GM21576 (cell line): ENCODE data around the gene RPL15.
"Not testable (repeated sequence)": the region's sequence is repeated elsewhere in the genome, so short reads cannot be mapped to it uniquely, and the experiment has no call there.

ENCODE experiments used
- ATAC-seq: cut with Tn5 transposase; IDR thresholded peaks from one replicate; pipeline ENCODE4 v1.9.1; 2021; ENCODE audit warnings: mild to moderate bottlenecking, moderate library complexity; ENCODE audit not compliant: unreplicated experiment

Gene RPL15

DNA sequence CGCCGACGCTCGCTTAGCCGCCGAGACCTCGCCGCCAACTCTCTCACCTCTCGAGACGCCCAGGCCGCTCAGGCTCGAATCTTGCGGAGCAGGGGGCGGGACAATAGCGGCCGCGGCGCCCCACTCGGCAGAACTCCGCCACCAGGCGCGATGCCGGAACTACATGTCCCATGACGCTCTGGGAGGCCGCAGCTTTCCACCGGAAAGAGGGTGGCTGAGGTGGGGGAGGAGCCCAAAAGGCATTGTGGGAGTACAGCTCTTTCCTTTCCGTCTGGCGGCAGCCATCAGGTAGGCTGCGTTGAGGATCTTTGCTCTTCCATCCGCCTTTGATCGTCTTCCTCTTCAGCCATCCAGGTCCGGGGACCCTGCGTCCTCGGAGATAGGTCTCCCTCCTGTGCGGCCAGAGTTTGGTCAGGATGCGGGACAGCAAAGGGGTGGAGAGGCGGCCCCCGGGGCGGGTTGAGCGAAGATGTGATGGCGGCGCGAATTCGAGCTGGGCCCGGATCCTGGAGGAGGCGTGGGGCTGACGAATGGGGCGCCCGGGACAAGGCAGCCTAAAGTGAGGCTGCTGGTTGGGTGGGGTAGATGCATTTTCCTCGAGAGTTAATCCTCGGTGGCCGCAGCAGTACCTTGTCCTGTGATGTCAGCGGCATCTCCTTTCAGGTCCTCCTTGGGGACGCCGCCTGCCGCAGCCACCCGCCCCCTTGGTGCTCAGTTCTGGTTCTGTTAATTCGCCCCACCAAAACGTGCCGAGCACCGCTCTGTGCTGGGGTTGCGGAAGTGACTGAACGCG is at the start of gene RPL15, which contains the start of gene NKIRAS1:
TSS of gene RPL15 (plus strand) at position 247 of the 793 bp plus-strand sequence. CDS start 728 bp downstream, outside the sequence.
TSS of gene NKIRAS1 (minus strand) at position 105 of the 793 bp plus-strand sequence. CDS start 6,086 bp downstream, outside the sequence.
- ATAC-seq = peak; percentile 91

DNA sequence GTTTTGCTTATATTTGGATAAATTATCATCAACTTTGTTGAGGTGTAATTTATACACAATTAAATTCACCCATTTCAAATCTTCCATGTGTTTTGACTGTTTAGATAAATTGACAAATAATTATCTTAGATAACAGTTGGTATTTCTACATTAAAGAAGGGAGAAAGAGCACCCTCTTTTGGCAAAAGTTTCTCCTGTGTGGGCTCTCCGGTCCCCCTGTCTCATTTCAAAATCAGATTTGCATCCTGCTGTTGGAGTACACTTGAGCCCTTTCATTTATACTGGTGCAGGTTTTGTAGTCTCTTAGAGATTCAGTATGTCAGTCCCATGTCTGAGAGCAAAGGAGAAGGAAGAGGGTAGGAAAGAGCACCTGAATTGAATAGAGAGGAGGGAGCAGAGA is 49.5 kb upstream of the RPL15 start:
- ATAC-seq = no peak

DNA sequence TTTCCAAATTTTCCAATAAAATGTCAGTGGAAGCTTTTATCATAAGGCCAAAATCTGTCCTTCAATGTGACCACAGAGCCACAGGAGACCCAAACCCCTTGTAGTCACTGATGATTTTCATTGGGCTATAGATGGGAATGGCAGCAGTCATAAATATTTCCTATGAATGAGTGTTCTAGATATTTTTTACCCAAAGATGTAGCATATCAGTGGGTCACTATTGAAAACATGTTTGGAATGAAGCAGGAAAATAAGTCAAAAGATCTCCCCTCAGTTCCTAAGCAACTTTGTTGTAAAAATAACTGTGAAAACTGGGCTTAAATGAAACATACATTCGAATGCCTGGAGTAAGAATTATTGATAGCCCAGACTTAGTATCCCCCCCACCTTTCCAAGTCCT is 49.1 kb upstream of the RPL15 start:
- ATAC-seq = no peak

DNA sequence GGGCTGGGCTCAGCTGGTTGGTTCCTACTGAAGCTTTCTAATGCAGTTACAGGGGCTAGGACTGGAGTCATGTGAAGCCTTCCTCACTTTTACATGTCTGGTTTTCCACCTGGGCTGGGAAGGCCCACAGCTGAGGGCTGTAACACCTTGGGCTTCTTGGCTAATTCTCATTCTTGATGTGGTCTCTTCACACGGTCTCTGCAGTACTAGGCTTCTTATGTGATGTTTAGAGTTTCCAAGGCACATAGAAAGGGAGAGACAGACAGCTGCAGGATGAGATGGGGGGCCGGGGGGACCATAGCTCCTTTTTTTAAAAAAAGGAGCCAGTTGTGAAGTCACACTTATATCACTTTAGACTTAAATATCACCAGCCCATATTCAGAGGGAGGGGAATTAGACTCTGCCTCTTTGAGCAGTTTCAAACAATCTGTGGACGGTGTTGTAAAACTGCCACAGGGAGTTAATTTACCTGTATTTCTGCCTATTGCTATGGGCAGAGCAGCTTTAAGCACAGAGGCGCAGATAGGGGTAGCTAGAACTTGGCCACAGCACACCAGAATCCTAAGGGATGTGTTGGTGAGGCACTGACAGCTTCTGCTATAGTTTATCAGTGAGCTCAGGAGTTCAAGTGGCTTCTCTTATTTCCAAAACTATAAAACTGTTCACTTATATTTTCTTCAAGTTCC is 46.8 kb upstream of the RPL15 start:
- ATAC-seq = no peak

DNA sequence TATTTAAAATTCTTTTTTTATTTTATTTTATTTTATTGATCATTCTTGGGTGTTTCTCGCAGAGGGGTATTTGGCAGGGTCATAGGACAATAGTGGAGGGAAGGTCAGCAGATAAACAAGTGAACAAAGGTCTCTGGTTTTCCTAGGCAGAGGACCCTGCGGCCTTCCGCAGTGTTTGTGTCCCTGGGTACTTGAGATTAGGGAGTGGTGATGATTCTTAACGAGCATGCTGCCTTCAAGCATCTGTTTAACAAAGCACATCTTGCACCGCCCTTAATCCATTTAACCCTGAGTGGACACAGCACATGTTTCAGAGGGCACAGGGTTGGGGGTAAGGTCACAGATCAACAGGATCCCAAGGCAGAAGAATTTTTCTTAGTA is 46.3 kb upstream of the RPL15 start:
- not testable (repeated sequence) for ATAC-seq

DNA sequence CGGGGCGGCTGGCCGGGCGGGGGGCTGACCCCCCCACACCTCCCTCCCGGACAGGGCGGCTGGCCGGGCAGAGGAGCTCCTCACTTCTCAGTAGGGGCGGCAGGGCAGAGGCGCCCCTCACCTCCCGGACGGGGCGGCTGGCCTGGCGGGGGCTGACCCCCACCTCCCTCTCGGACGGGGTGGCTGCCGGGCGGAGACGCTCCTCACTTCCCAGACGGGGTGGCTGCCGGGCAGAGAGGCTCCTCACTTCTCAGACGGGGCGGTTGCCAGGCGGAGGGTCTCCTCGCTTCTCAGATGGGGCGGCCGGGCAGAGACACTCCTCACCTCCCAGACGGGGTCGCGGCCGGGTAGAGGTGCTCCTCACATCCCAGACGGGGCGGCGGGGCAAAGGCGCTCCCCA is 45.6 kb upstream of the RPL15 start:
- not testable (repeated sequence) for ATAC-seq

DNA sequence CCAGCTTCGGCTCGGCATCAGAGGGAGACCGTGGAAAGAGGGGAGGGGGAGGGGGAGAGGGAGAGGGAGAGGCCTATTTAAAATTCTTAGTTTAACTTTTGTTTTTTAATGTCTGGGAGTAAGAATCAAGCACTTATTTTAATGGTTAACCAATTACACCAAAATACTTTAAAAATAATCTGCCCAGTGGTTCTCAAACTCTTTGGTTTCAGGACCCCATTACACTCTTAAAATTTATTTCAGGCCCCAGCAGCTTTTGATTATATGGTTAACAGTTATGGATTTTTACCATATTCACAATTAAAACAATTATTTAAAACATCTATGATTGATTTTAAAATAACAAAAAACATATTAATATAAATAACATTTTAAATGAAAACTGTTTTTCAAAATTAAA is 44.6 kb upstream of the RPL15 start:
- ATAC-seq = no peak

DNA sequence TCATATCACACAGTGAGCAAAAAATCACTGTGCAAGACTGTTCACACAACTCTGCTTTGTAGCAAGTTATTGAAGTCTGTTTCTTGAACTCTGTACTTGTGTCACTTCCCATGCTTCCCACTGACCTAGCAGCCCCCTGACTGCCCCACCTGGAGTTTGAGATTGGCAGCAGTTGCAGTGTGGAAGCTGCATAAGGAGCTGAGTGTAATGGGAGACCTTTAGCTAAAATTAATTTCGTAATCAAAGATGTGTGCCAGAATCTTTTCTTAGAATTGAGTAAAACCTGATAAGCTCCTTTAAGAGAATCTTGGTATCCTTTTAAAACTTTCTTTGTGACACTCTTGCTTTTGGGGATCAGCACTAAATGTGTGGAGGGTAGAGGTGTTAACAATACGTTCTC is 43.0 kb upstream of the RPL15 start:
- no peak for ATAC-seq

DNA sequence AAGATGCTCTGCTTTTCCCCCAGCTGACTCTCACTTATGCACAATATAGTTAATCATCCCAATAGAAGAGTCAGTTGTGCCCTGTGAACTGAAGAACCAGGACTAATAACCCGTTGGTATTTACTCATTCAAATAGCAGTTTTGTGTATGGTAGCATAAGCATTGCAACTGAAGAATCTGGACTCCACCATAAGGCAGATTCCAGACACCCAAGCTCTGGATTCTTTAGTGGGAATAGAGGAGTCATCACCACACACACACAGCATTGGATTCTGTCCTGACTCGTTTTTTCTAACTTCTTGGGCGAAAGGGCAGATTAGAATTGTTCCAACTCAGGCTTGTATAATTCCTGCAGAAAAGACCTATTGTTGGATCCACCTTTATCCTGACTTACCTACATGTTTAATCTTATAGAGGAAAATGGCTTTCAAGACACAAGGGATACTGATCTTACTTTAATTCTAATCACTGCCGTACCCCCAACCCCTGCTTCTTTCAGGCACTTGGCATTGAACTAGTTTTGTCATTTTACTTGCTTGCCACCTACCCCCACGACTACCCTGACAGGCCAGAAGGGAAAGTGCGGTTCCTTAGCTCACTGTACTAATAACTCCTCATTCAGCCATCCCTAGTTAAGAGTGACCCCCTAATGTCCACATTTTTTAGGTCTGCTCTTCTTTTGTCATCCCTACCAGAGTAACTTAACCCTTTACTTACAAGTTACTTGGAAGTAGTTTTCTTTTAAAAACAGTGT is 42.4 kb upstream of the RPL15 start:
- ATAC-seq = no peak

DNA sequence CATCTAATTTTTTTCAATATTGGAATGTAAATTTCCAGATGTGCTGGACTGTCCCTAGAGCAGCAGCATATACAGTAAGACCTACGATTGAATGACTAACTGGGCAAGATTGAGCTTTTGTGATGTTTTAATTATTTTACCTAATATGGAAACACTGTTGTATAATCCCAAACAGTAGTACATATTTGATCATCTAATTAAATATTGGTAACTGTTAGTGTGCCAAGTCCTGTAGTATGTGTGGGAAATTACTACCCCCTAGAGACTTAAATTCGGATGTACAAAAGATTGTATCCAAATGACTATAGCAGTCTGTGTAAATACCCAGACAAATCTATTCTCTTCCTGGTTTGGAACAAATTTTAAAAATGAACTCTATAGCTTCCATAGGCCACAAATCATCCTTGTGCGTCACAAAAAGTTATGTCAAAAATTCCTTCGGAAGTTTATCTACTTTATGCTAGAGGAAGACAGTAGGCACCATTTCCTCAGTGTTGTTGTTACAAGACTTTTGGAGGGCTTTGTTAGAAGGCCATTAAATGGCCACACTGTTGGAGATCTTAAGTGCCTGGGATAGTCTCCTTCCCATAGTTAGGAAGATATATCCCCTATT is 41.7 kb upstream of the RPL15 start:
- ATAC-seq = no peak

DNA sequence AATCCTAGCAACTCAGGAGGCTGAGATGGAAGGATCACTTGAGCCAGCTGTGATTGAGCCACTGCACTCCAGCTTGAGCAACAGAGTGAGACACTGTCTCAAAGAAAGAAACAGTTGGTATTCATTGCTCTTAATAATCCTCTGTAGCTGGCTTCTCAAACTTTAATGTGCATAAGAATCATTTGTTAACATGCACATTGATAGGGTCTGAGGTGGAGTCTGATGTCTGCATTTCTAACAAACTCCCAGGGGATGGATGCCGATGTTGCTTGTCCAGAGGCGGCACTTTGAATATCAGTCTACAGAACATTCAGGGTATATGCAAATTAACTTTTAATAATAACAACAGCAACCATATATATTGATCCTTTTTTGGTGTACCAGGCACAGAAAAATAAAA is 40.0 kb upstream of the RPL15 start:
- ATAC-seq = no peak

DNA sequence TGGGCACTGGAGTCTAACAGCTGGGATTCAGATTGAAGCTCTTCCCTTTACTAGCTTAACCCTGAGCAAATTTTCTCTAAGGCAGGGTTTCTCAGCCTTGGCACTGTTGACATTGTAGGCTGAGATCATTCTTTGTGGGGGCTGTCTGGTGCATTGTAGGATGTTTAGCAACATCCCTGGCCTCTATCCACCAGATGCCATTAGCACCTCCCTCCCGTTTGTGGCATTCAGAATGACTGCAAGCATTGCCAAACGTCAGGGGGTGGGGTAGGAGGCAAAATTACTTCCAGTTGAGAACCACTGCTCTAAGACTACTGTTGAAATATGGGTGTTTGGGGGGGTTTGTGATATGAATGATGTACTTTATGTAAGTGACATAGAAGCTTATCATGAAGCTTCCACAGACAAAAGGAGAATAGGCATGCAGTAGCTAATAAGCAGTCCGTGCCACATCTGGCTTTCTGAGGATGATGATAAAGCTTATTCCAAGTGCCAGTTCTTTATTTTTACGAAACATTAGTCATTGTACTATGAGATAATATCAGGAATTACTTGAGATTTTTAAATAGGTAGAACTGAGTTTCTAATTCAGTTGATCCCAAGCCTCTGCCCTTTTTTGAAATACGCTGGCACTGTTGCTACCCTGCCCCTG is 39.5 kb upstream of the RPL15 start:
- no peak for ATAC-seq

DNA sequence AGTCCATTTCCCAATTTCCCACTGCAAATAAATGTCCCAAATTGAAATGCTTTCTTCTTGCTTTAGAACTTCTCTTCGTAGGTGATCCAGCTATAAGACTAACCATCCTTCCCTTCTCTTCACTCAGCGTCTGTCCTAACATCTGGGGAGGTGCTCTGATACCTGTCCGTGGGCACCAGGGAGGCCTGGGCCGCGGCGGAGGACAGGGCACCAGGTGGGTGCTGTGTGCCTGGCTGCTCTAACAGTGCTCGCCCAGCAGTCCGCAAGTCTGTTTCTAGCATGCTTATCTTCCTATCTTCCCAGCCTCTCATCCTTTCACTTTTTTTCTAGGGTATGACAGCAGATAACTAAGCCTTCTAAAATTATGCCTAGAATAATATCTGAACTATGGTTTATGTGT is 37.4 kb upstream of the RPL15 start:
- ATAC-seq = no peak

DNA sequence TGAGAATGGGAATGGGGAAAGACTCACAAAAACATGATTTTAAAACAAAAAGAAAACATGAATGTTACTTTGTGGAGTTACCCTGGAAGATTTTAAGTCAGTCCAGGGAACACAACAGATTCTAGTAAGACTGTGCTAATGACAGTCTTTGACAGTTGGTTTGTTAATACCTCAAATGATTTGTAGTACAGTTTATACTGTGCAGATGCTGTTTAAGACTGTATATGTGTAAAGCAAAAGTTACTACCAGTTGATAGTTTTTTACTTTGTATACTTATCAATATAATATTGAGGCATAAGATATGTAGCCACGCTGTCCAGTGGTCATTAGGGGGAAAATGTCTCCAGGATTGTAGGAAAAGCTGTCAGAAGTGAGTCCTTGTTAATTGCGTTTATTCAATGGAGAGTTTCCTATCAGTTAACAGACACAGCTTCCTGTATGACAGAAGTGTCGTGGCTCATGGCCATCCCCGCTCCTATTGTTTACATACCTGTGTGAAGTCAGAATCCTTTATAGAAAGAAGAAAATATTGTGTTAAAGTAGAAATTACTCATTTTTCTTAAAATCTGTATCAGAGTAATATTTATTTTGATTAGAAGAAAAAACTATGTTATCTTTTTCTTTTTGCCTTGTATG is 36.1 kb upstream of the RPL15 start:
- no peak for ATAC-seq

DNA sequence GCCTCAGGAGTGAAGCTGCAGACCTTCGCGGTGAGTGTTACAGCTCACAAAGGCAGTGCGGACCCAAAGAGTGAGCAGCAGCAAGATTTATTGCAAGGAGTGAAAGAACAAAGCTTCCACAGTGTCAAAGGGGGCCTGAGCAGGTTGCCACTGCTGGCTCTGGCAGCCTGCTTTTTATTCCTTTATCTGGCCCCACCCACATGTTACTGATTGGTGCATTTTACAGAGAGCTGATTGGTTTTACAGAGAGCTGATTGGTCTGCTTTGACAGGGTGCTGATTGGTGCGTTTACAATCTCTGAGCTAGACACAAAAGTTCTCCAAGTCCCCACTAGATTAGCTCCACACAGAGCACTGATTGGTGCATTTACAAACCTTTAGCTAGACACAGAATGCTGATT is 34.9 kb upstream of the RPL15 start:
- ATAC-seq = not testable (repeated sequence)

DNA sequence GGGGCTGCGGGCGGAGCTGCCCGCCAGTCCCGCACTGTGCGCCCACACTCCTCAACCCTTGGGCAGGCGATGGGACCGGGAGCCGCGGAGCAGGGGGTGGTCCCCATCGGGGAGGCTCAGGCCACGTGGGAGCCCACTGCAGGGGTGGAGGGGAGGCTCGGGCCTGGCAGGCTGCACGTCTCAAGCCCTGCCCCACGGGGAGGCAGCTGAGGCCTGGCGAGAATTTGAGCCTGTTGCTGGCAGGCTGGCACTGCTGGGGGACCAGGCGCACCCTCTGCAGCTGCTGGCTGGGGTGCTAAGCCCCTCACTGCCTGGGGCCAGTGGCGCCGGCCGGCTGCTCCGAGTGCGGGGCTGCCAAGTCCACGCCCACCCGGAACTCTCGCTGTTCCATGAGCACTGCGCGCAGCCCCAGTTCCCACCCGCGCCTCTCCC is 34.4 kb upstream of the RPL15 start:
- ATAC-seq = no peak

DNA sequence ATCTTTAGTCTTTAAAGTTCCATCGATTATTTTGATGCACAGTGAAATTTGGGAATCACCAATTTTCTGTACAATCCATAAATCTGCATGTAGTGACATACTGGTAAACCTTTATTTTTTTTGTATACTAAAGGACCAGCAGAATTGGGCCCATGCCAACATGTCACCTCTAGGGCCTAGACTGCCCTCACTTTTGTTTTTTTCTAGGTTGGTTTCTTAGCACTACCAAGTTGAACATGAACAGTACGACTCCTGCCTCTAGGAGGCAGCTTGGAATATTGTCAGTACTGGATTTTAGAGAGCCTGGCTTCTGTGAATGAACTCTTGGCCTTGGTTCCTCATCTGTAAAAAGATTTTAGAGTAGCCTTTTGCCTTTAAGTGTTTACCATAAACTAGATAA is 32.5 kb upstream of the RPL15 start:
- no peak for ATAC-seq

DNA sequence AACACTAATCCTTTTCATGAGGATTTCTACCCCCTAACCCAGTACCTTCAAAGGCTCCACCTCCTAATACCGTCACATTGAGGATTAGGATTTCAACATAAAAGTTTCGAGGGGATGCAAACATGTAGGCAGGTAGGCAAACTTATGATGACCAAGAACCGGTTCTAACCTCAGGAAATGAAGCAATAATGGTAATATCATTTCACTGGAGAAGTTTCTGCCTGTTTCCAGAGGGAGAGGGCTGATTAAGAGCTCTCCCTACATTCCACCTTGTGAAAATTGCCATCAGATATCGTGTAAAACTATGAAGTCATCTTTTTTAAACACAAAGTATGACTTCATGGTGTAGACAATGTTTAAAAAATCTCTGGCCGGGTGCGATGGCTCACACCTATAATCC is 31.7 kb upstream of the RPL15 start:
- ATAC-seq = no peak

DNA sequence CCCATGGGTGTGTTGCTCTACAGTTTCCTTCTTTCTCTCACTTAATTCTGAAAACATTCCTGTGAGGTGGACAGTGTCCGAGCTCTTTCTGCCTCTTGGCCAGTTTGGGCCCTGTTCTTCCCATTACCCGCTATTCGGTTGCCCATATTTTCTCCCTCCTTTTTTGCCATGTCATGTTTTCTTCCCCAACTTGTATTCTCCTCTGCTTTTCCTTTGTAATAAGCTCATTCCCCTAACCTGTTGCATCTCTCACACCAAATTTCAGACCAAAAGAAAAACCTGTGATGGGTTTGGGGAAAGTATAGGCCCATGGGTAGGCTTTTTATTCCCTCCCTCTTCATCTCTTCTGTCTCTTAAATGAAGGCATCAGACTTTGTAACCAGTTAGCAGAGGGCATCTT is 30.6 kb upstream of the RPL15 start:
- no peak for ATAC-seq

DNA sequence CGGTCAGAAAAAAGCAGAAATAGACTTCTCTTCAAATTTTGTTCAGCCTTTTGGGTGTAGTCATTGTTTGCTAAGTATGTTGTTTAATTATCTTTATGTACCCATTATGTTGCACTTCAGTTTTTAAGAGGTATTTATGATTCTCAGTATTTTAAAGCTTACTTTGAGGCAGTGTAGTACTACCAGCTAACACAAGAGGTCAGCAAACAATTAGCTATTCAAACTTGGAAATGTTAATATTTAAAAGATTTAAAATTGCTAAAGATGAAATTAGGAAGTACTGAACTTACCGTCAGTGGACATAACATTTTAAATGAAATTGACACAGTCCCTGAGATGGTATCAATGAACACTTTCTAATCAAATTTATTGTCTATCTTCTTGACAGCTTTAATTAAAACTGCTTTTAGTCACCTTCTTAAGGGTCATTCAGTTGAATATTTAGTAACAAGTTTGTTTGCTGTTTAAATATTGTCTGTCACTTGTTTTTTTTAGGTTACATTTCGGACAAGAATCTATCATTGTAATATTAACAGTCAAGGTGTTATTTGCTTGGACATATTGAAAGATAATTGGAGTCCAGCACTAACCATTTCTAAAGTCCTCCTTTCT is 28.2 kb upstream of the RPL15 start:
- peak; percentile 47 for ATAC-seq
